Measurements from ENCODE around the gene NUDCD3. TPM values are rescaled to one million over a fixed set of nuclear protein-coding genes. Genes with fewer than 3 reads are reported as not detected.

Gene NUDCD3
- total and polyA plus RNA-seq, 2 of the 8 experiments (the other 6 are each of a cell fraction or from before 2014, with no cell fraction given), result 35.2 to 93.7 TPM

DNA sequence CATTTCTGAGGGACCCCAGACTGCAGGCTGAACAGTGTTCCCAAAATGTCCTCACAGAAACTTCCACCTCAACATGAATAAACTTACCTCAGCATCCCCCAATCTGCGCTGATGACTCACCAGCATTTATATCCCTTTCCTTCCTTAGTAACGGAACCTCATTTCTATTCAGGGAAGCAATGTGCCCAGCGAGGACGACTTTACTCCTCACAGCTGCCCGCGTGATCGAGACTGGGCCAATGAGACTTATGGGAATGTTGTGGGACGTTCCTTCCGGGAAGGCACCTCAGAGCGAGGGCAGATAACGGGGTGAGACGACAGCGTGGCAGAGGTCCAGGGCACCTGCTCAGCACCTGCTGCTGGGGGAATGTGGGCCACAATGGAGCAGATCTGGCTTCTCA lies 91.9 kb downstream of the NUDCD3 start:
- no peaks in the 10 kb centered on the region for H3K79me2 ChIP-seq (ENCODE audit: control insufficient read depth in 1 of 2, insufficient read depth in 2 of 2, low read length in 2 of 2)
- H3K14ac ChIP-seq (ENCODE audit: insufficient read length), result no peak overlapping the region
- no peak overlapping the region for H4K5ac ChIP-seq (ENCODE audit: insufficient read length, low read depth, low read length)
- no peak overlapping the region for H2BK120ac ChIP-seq (replicated peaks; ENCODE audit: low read depth, low read length)
- WGBS, 2 experiments (ENCODE audit: extremely low coverage in 1 of 2, insufficient coverage in 1 of 2, insufficient read length in 1 of 2, insufficient replicate concordance in 2 of 2, low coverage in 1 of 2, low lambda C conversion rate in 2 of 2, missing lambda C conversion rate in 1 of 2), result 85% methylated on average over 13 of the region's 13 CpGs; no CpG with 5 or more reads in 1 of the 2 experiments
- CTCF ChIA-PET (ENCODE audit: partially characterized antibody), result interaction anchor here (1.9 to 3.3 kb wide), 2 partner anchors 10 to 21 kb away, joined by 4 to 12 read pairs; no protein-coding TSS in a partner anchor
- no peak overlapping the region for H3K4ac ChIP-seq (replicated peaks; ENCODE audit: insufficient read length, low read depth, low read length)
- no peak overlapping the region for H3K18ac ChIP-seq (ENCODE audit: extremely low read depth, low read length)
- no peaks in the 10 kb centered on the region; a peak in 2 of 7 replicates for H3K4me1 ChIP-seq (replicated peaks in 1 of 4; ENCODE audit: control insufficient read depth in 3 of 4, insufficient read depth in 4 of 4, low read length in 3 of 4)
- H3K79me1 ChIP-seq (ENCODE audit: low read depth, low read length), result peaks cover 5% of the 10 kb centered on the region; the same call in 1 of the 2 replicates
- H3K56ac ChIP-seq (replicated peaks; ENCODE audit: insufficient read length, low read depth, low read length), result no peak overlapping the region
- POLR2A ChIA-PET (ENCODE audit: partially characterized antibody), result interaction anchor here (1.3 kb wide), 1 partner anchor 19 kb away, joined by 4 read pairs; no protein-coding TSS in a partner anchor
- peaks cover 0 to 13% of the 10 kb centered on the region in 2 experiments for H4K20me1 ChIP-seq (replicated peaks in 1 of 2; ENCODE audit: control insufficient read depth in 1 of 2, insufficient read depth in 2 of 2, low read length in 2 of 2)
- H2BK5ac ChIP-seq (ENCODE audit: low read depth, low read length), result no peak overlapping the region
- no peak overlapping the region for H2BK12ac ChIP-seq (ENCODE audit: low read depth, low read length)
- no peak for DNase-seq (ENCODE audit: low read depth in 1 of 2, low spot score in 2 of 2)
- no peak overlapping the region for H4K91ac ChIP-seq (replicated peaks; ENCODE audit: insufficient read length, low read length)
- no peaks in the 10 kb centered on the region for H3K23me2 ChIP-seq (ENCODE audit: low read depth, low read length)
- H3K27me3 ChIP-seq (replicated peaks in 1 of 4; ENCODE audit: control insufficient read depth in 3 of 4, extremely low read depth in 1 of 4, insufficient read depth in 3 of 4, low read length in 3 of 4), result no peaks in the 10 kb centered on the region
- no peak overlapping the region for H2BK15ac ChIP-seq (ENCODE audit: low read length)
- no peaks in the 10 kb centered on the region for H3K9me3 ChIP-seq (ENCODE audit: insufficient read depth in 2 of 2, low read depth in 1 of 2, low read length in 1 of 2)
- TF ChIP-seq HDAC6 (IDR thresholded peaks at IDR 0.05; ENCODE audit: low read depth, low read length) (no peak), TEAD4 (IDR thresholded peaks at IDR 0.05; ENCODE audit: low read depth, low read length) (no peak), RBBP5 (IDR thresholded peaks at IDR 0.05; ENCODE audit: borderline replicate concordance, low read depth, low read length) (no peak), JUN (IDR thresholded peaks at IDR 0.05; ENCODE audit: low read depth, low read length) (no peak), CHD1 (IDR thresholded peaks at IDR 0.05; ENCODE audit: low read depth, low read length) (no peak), GTF2F1 (IDR thresholded peaks at IDR 0.05; ENCODE audit: borderline replicate concordance, low read depth, low read length) (no peak), MAFK (IDR thresholded peaks at IDR 0.05; ENCODE audit: low read depth, low read length) (no peak), POLR2AphosphoS5 (IDR thresholded peaks at IDR 0.05; ENCODE audit: low read depth, low read length) (no peak), KDM1A (IDR thresholded peaks at IDR 0.05; ENCODE audit: borderline replicate concordance, low read length) (no peak), USF2 (IDR thresholded peaks at IDR 0.05; ENCODE audit: low read length) (no peak), RFX5 (IDR thresholded peaks at IDR 0.05; ENCODE audit: borderline replicate concordance, low read depth, low read length) (no peak), POLR2A (IDR thresholded peaks at IDR 0.05; ENCODE audit: control extremely low read depth in 1 of 2, low read depth in 2 of 2, low read length in 2 of 2) (no peak), ZNF274 (IDR thresholded peaks at IDR 0.05; ENCODE audit: borderline replicate concordance, extremely low read depth, low read length) (no peak)
- H3K27ac ChIP-seq (ENCODE audit: low read depth, low read length), result no peak overlapping the region
- H3K4me3 ChIP-seq (ENCODE audit: extremely low read depth in 1 of 4, insufficient read depth in 2 of 4, low read depth in 3 of 4, low read length in 4 of 4), result no peak overlapping the region
- no peak overlapping the region for H4K8ac ChIP-seq (ENCODE audit: extremely low read depth, insufficient read depth, low read length)
- H2AK5ac ChIP-seq (ENCODE audit: low read depth, low read length), result no peak overlapping the region
- no peak overlapping the region for H2AFZ ChIP-seq (ENCODE audit: low read length)
- no peak overlapping the region; a peak in 1 of 7 replicates for H3K9ac ChIP-seq (replicated peaks in 1 of 4; ENCODE audit: extremely low read depth in 1 of 4, low read depth in 3 of 4, low read length in 3 of 4)
- no peak overlapping the region for H3K23ac ChIP-seq (ENCODE audit: insufficient read length)
- H3K4me2 ChIP-seq (ENCODE audit: insufficient read depth in 1 of 2, low read depth in 2 of 2, low read length in 2 of 2), result no peak overlapping the region
- peaks cover 0 to 4% (median under 1%) of the 10 kb centered on the region in 4 experiments; a peak in 1 of 8 replicates for H3K36me3 ChIP-seq (ENCODE audit: control insufficient read depth in 2 of 4, insufficient read depth in 4 of 4, low read length in 3 of 4)
- no peak for FAIRE-seq
- H2BK20ac ChIP-seq (ENCODE audit: low read length), result no peak overlapping the region

Measured in H1 (cell line).